ENCODE results near the gene POLR3E.
"Not testable (repeated sequence)": the region's sequence is repeated elsewhere in the genome, so short reads cannot be mapped to it uniquely, and the experiment has no call there.

Gene POLR3E

DNA sequence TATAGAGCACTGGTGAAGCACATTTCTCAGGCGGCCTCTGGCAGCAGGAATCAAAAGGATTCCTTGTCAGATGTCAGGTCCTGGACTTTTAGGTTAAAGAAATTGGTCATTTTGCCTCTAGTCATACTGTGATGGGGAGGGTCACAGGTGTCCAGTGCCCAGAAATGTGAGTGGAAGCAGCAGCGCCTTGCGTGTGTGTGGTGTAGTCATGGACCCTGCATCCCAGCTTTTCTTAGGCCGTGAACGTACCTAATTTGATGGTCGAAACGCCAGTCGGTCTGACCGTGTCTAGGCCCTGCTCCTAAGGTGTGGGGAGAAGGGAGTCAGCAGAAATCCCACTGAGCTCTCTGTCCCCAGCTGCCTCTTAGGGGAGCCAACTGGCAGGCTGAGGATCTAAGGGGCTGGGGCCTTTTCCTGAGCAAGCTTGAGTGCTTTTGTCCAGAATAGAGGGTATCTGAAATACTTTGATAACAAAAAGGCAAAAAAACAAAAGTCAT is 32.0 kb downstream of the POLR3E start:
- in situ Hi-C loops (cut with MboI; ENCODE audit: low sequenced_read_pairs) = no loop called here

DNA sequence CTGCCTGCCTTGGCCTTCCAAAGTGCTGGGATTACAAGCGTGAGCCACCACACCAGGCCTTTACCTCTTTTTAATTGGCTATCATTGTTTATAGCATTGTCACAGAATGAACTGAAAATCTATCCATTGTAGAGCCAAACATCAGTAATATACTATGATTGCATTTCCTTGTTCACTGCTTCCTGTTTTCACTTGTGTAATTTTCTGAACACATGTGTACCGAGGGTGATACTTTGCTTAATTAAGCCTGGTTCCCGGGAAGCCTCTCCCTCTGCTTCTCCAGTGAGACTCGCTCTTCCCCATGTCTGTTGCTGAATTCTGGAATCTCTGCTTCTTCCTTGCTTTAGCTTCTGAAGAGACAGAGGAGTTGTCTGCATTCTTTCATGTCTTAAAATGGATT is 33.1 kb downstream of the POLR3E start:
- in situ Hi-C loops (cut with MboI; ENCODE audit: low sequenced_read_pairs) = no loop called here

DNA sequence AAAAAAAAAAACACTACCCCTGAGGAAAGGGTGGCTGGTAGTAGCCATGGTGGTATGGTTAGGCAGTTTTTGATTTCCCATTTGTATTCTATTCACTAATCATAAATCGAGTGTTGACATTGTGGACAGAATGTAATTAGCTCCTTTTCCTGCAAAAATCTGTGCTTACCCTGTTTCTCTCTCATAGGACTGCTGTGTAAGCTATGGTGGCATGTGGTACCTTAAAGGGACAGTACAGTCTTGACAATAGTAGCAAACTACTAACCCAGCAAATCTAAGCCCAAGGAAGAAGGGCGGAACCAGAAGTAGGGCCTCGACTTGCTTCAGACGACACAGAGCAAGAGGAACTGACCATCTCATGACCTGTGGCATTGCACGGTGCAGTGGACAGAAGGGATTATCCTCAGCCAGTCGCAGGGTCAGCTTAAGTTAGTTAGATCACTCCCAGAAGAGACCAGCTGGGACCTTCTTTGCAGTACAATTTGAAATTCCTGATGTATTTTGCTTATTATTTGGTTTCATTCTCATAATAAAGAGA is 36.3 kb downstream of the POLR3E start:
- in situ Hi-C loops (cut with MboI; ENCODE audit: low sequenced_read_pairs) = no loop called here

DNA sequence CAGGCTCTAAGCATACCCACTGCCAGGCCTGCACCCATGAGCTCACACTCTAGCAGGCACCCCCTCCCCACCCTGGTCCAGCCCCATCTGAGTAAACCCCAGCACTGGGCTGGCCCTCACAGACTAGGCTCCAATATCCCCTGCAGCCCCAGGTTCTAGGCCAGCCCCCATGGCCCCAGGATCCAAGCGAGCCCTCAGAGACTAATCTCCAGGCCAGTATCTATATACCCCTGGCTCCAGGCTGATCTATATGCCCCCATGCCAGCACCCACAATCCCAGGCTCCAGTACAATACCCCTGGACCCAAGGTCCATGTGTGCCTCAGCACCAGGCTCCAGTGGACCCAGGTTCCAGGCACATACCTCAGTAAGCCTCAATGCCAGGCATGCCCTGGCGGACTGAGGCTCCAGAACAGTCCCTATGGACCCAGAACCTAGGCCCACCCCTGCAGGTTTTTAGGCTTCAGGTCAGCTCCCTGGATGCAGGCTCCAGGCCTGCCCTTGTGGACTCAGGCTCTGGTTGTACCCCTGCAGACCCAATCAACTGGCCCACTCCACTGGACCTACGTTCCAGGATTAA is 38.5 kb downstream of the POLR3E start:
- in situ Hi-C loops (cut with MboI; ENCODE audit: low sequenced_read_pairs) = no loop called here

DNA sequence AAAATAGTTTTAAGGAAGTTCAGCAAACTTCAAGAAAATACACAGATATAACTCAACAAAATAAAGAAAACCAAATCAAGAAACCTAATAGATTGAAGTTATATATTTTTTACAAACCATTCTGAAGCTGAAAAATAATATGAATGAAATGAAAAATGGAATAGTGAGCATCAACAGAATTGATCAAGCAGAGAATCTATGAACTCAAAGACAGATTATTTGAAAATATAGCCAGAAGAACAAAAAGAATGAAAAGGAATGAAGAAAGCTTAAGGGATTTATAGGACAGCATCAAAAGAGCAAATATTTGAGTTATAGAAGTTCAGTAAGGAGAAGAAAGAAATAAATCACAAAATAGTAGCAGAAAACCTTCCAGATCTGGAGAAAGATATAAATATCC is 39.4 kb downstream of the POLR3E start:
- in situ Hi-C loops (cut with MboI; ENCODE audit: low sequenced_read_pairs) = no loop called here

DNA sequence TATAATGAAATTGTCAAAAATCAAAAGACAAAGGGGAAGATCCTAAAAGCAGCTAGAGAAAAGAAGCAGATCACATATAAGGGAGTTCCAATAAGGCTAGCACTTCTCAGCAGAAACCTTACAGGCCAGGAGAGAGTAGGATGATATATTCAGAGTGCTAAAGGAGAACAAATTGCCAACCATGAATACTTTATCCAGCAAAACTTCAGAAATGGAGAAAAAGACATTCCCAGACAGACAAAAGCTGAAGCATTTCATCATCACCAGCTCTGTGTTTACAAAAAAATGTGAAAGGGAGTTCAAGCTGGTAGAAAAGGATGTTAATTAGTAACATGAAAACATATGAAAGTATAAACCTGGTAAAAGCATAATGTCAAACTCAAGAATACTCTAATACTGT is 39.8 kb downstream of the POLR3E start:
- in situ Hi-C loops (cut with MboI; ENCODE audit: low sequenced_read_pairs) = no loop called here

DNA sequence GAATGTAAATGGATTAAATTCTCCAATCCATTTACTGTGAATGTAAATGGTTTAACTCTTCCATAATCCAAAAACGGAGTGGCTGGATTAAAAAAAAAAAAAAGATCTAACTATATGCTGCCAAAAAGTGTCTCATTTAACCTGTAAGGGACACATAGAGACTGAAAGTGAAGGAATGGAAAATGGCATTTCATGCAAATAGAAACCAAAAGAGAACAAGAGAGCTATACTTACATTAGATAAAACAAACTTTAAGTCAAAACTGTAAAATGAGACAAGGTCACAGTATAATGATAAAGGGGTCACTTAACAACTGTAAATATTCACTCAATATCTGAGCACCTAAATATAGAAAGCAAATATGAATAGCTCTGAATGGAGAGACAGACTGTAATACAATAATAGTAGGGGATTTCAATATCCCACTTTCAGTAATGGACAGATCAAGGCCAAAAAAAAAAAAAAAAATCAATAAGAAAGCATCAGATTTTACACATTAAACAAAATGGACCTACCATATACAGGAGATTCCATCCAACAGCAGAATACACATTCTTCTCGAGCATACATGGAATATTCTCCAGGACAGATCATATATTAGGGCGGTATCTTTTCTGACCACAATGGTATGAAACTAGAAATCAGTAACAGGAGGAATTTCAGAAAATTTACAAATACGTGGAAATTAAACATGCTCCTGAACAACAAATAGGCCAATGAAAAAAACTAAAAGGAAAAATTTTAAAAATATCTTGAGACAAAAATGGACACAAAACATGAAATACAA is 40.8 kb downstream of the POLR3E start:
- in situ Hi-C loops (cut with MboI; ENCODE audit: low sequenced_read_pairs) = no loop called here

DNA sequence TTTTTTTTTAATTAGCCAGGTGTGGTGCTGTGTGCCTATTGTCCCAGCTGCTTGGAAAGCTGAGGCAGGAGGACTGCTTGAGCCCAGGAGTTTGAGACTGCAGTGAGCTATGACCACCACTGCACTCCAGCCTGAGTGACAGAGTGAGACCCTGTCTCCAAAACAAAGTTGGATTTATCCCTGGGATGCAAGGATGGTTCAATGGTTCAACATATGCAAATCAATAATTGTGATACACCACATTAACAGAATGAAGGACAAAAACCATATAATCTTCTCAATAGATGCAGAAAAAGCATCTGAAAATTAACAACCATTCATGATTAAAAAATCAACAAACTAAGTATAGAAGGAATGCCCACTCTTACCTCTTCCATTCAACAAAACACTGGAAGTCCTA is 43.7 kb downstream of the POLR3E start:
- in situ Hi-C loops (cut with MboI; ENCODE audit: low sequenced_read_pairs) = no loop called here

DNA sequence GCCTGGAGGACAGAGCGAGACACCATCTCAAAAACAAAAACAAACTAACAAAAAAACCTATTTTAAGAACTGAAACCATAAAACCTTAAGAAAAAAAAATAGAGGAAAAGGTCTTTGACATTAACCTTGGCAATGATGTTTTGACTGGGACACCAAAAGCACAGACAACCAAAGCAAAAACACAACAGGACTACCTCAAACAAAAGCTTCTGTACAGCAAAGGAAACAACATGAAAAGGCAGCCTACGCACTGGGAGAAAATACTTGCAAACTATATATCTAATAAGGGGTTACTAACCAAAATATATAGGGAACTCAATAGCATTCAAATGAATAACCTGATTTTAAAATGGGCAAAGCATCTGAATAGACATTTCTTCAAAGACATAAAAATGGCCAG is 44.9 kb downstream of the POLR3E start:
- in situ Hi-C loops (cut with MboI; ENCODE audit: low sequenced_read_pairs) = no loop called here

DNA sequence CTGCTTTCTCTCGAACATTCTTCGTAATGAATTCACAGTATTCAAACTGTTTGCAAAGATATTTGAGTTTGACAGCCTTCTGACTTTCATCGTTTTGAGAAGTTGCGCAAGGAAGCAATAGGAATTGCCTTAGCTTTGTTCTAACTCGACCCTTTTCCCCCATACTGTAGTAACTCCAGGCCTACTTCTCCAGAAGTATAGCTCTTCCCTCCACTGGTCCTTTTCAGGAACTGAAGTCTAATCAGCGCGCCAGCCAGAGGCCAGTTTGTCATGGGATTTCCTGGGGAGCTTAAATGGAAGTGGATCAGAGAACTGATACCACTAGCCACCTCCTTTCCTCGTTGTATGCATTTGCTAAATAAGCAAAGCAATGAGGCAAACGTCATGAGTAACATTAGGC is 49.3 kb downstream of the POLR3E start:
- in situ Hi-C loops (cut with MboI; ENCODE audit: low sequenced_read_pairs) = no loop called here

DNA sequence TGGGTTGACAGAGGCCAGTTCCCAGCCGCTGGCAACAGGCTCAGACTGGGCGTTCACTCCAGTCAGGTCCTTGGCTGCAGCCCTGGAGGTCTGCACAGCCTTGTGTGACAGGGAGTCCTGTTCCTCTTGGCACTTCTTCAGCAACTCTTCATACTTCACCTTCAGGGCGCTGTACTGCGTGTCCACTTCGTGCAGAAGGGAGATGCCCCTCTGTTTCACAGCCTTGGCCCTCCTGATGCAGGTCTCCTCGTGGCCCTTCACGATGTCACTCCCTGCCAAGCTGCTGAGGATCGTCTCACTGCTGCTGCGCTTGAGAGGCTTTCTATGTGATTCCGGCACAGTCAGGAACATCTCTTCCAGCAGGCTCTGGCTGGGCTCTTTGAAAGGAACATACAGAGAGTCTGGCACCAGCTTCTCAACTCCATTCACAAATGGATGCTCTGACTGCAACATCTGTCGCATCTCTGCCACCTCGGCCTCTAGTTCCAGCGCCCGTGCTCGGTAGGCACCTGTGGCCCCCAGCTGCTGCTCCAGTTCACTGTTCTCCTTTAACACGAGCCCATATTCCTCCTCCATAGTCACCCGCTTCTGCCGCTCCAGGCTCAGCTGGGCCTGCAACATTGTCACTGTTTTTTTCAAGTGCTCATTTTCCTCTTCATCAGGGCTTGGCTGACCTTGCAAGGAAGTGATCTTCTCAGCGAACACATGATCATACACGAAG is 50.1 kb downstream of the POLR3E start:
- in situ Hi-C loops (cut with MboI; ENCODE audit: low sequenced_read_pairs) = no loop called here

DNA sequence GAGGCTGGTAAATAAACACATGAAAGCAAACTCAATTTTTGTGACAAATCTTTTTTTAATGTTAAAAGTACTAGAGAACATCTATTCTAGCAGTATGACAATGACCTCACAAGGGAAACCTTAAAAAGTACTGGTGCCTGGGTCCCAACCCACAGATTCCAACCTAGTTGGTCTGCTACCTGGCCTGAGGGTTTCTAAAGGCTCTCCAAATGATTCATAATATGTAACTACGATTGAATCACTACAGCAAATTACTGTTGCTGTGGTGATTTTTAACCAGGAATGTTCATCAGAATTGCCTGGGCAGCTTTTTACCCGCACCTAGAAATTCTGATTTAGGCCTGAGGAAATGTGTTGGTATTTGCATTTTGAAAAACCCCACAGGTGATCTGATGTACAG is 51.1 kb downstream of the POLR3E start:
- in situ Hi-C loops (cut with MboI; ENCODE audit: low sequenced_read_pairs) = no loop called here

DNA sequence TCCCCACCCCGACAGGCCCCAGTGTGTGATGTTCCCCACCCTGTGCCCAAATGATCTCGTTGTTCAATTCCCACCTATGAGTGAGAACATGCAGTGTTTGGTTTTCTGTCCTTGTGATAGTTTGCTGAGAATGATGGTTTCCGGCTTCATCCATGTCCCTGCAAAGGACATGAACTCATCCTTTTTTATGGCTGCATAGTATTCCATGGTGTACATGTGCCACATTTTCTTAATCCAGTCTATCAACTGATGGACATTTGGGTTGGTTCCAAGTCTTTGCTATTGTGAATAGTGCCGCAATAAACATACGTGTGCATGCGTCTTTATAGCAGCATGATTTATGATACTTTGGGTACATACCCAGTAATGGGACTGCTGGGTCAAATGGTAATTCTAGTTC is 53.8 kb downstream of the POLR3E start:
- in situ Hi-C loops (cut with MboI; ENCODE audit: low sequenced_read_pairs) = not testable (repeated sequence)

DNA sequence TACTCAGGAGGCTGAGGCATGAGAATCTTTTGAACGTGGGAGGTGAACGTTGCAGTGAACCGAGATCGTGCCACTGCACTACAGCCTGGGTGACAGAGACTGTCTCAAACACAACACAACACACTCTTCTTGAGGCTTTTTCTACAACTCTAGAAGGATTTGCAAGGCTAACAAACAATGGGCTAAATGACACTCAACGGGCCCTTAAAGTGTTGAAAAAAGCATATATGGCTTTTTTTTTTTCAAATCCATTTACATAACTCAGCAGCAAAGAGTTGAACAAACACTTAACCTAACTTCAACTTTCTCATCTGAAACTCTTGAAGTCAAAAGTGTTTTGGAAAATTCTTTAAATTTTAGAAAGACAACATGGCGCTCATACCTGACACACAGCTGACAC is 54.9 kb downstream of the POLR3E start:
- in situ Hi-C loops (cut with MboI; ENCODE audit: low sequenced_read_pairs) = no loop called here

DNA sequence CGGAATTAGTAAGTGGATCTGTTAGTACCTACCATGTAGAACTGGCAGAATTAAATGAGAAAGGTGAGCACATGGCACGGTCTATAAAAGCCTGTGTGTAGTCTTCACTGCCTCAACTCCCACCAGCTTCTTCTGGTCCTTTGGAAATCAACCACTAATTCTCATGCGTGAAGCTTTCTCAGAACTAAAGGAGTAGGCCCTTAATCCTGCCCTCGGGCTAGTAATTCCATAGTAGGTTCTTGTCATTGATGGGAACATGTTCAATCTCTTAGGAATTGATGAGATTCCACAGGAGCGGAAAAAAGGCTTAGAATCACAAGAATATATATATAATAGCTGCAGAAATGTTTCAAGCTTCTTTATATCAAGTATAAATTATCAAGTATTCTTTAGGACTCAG is 55.5 kb downstream of the POLR3E start:
- in situ Hi-C loops (cut with MboI; ENCODE audit: low sequenced_read_pairs) = no loop called here

DNA sequence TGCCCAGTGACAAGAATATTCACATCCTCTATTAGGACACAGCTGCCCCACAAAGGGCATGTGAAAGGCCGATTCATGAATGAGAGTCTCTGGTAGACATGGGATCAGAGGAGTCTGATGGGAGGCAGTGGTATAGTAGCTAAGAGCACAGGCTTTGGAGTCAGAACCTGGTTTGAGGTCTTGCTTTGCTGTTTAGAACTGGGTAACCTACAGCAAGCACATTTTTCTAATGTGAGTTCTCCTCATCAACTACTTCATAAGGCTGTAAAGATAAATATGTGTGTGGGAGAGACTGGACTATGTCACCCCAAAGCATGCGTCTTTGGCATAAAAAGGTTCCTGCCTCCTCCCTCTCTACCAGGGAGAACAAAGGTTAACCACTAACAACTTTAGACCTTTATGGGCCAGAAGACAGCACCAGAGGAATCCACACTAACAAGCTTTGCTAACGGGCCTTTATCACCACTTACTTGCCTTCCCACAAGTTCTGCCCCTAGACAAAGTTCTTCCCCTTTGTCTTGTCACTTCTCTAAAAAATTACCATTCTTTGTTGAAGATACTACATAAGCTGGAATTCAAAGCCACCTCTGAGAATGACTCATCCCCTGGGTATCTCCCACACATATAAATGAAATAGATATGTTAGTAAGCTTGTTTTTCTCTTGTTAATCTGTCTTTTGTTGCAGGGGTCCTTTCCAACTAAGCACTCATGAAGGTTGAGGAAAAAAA is 56.1 kb downstream of the POLR3E start:
- in situ Hi-C loops (cut with MboI; ENCODE audit: low sequenced_read_pairs) = no loop called here

DNA sequence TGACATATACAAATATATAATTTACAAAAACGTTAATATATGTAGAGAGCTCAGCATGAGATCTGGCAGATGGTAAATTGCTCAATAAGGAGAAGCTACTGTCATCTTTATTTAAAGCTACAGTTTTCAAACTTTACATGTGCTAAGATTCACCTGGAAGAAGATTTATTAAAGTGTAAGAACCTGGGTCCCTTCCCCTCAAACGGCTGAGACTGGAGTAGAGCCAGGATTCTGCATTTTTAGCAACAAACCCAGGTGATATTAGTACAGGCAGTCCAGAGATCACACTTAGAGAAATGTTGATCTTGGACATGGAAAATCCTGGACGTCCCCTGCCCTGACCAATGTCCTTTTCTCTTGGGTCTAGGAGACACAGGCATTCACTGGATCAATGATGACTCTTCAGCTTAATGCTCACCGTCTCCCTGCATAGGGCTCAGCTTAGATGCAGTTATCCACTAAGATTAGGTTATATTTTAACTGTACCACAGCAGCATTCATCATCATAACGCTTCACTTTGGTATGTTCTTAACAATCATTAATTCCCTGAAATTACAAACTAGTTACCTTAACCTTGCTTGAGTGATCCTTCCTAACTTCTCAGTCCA is 56.8 kb downstream of the POLR3E start:
- in situ Hi-C loops (cut with MboI; ENCODE audit: low sequenced_read_pairs) = no loop called here

DNA sequence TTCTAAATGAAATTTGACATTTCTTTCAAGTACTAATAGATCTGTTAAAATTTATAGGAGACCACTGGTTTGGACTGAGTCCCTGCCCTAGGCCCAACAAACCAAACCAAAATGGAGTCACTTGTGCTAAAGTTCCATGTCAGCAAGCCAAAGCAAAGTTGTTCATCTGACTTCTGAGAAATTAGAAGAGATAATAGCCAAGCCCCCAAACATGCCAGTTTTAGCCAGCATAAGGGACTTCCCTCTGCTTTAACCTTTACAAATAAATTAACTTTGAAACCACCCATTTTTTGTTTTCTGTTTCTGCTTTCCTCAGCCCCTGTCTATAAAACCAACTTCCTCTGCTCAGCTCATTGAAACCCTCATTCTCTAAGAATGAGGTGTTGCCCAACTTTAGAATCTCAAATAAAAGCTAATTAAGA is 58.3 kb downstream of the POLR3E start:
- in situ Hi-C loops (cut with MboI; ENCODE audit: low sequenced_read_pairs) = no loop called here

DNA sequence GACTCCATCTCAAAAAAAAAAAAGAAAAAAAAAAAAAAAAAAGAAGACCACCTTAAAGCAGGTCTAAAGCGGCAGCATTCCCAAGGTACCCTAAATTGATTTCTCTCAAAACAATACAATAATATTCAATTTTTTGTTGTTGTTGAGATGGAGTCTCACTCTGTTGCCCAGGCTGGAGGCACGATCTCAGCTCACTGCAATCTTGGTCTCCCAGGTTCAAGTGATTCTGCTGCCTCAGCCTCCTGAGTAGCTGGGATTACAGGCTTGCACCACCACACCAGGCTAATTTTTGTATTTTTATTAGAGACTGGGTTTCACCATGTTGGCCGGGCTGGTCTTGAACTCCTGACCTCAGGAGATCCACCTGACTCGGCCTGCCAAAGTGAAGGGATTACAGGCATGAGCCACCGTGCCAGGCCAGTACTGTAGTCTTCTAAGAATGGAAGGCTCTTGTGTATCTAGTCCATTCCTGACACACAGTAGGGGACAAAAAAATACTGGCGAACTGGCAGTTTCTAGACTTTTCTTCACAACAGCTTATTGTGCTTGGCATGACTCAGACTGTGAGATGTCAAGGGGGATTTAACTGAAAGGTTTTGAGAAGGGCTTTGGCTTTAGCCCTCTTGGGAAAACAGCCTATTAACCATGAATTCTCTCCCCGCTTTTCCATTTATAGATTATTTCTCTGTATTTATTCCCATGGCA is 59.9 kb downstream of the POLR3E start:
- in situ Hi-C loops (cut with MboI; ENCODE audit: low sequenced_read_pairs) = no loop called here

DNA sequence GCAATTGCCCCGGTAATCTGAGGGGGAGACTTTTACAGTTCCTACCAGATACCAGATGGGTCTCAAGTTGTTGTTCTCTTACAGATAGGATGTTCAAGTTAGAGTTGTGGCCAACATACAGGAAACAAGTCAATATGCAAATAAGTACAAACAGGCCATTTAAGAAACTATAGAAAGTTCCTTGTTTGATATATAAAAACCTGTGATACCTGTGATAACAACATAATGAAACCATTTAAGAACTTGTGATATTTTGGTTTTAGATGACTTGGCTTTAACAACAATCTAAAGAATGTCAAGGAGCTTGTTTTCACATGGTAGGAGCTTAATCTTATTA is 60.4 kb downstream of the POLR3E start:
- in situ Hi-C loops (cut with MboI; ENCODE audit: low sequenced_read_pairs) = no loop called here

Measured in hTERT RPE-1 (cell line).